Hematopoietic multipotent progenitor cell treated with erythropoietin and hydrocortisone succinate and interleukin-3 and kit ligand, for 8 days (in vitro differentiated cells): ENCODE data around the gene SPANXN1.
A peak's percentile ranks its signal among the peaks of the same experiment; 100 is the strongest.
"Not testable (repeated sequence)": the region's sequence is repeated elsewhere in the genome, so short reads cannot be mapped to it uniquely, and the experiment has no call there.

Experiments
- DNase-seq: peaks from one replicate; pipeline ENCODE4 v3.0.0-alpha.2; 2015

The SPANXN1 gene, protein sequence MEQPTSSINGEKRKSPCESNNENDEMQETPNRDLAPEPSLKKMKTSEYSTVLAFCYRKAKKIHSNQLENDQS

GRCh38 chrX:145247203-145247602 is at the start of gene SPANXN1:
SPANXN1 (plus strand) TSS chrX:145247503; CDS start chrX:145247587, 84 bp downstream.
- not testable (repeated sequence) for DNase-seq

GRCh38 chrX:145199078-145199477 is 48.2 kb upstream of the SPANXN1 start:
- no peak for DNase-seq

DNA sequence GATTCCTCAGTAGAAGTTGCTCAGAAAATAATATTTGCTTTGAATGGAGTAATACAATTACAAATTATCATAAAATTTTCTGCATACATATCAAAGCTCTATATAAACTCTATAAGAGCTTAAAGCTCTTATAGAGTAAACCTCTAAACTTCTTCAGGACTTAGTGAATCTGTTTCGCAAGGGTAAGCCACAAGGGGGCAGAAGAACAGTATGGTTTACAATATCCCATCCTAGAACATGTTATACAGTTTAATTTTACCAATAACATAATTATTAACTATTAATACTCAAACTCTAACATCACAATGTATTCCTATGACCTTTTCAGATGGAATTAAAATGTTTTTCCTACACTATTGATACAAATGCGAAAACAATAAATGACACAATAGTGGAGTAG is 33.8 kb upstream of the SPANXN1 start:
- peak; percentile 1 for DNase-seq

DNA sequence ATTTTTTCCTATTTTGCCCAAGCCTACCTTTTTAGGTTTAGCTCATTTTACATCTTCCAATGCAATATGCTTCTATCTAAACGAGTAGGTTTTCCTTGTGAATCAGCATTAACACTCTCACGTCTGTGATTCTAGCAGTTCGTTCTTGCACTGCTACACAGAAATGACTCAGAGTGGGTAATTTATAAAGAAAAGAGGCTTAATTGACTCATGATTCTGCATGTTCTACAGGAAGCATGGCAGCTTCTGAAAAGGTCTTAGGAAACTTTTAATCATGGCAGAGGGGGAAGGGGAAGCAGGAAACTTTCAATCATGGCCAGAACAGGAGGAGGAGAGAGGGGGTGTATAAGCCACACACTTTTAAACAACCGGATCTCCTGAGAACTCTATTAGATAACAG is 44.9 kb downstream of the SPANXN1 start:
- DNase-seq, result no peak
